ENCODE data around the gene ZNF555. TPM values are rescaled to one million over a fixed set of nuclear protein-coding genes. Genes with fewer than 3 reads are reported as not detected.
A peak's percentile ranks its signal among the peaks of the same experiment; 100 is the strongest.

Gene ZNF555
- total and polyA plus RNA-seq, 2 of the 13 experiments (the other 11 are each of a cell fraction or from before 2014, with no cell fraction given) = 5.0 to 8.0 TPM

GRCh38 chr19:2811221-2811722 is 30.0 kb upstream of the ZNF555 start (continued):
- 0 out of 2 replicates have a peak, but pooled peaks have one; percentile 53 for TF ChIP-seq BCL3 (CRISPR knock-in tag; IDR thresholded peaks at IDR 0.05)
- no peak for TF ChIP-seq KLF6 (CRISPR knock-in tag; IDR thresholded peaks at IDR 0.05)
- no peak for TF ChIP-seq MYPOP (CRISPR knock-in tag; IDR thresholded peaks at IDR 0.05)
- TF ChIP-seq, protein P1, sequence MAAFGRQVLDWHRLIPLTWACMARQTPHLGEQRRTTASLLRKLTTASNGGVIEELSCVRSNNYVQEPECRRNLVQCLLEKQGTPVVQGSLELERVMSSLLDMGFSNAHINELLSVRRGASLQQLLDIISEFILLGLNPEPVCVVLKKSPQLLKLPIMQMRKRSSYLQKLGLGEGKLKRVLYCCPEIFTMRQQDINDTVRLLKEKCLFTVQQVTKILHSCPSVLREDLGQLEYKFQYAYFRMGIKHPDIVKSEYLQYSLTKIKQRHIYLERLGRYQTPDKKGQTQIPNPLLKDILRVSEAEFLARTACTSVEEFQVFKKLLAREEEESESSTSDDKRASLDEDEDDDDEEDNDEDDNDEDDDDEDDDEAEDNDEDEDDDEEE (CRISPR knock-in tag; IDR thresholded peaks at IDR 0.05) = peak; percentile 76; the same call in 1 of the 2 replicates
- peak; percentile 85 for TF ChIP-seq SAP130 (CRISPR knock-in tag; IDR thresholded peaks at IDR 0.05; ENCODE audit: low read depth)
- TF ChIP-seq POLR2G (IDR thresholded peaks at IDR 0.05; ENCODE audit: low read depth, low read length) = peak; percentile 44; the same call in 1 of the 2 replicates
- no peak for TF ChIP-seq ZNF18 (CRISPR knock-in tag; IDR thresholded peaks at IDR 0.05; ENCODE audit: insufficient replicate concordance)
- TF ChIP-seq, protein P2, sequence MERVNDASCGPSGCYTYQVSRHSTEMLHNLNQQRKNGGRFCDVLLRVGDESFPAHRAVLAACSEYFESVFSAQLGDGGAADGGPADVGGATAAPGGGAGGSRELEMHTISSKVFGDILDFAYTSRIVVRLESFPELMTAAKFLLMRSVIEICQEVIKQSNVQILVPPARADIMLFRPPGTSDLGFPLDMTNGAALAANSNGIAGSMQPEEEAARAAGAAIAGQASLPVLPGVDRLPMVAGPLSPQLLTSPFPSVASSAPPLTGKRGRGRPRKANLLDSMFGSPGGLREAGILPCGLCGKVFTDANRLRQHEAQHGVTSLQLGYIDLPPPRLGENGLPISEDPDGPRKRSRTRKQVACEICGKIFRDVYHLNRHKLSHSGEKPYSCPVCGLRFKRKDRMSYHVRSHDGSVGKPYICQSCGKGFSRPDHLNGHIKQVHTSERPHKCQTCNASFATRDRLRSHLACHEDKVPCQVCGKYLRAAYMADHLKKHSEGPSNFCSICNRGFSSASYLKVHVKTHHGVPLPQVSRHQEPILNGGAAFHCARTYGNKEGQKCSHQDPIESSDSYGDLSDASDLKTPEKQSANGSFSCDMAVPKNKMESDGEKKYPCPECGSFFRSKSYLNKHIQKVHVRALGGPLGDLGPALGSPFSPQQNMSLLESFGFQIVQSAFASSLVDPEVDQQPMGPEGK (CRISPR knock-in tag; IDR thresholded peaks at IDR 0.05) = peak; percentile 27; the same call in 1 of the 2 replicates
- TF ChIP-seq ZNF350 (CRISPR knock-in tag; IDR thresholded peaks at IDR 0.05; ENCODE audit: borderline replicate concordance, low read depth) = peak; percentile 50; the same call in 1 of the 2 replicates
- TF ChIP-seq MEF2D (CRISPR knock-in tag; IDR thresholded peaks at IDR 0.05) = no peak
- no peak for TF ChIP-seq ZNF282 (IDR thresholded peaks at IDR 0.05; ENCODE audit: partially characterized antibody)
- TF ChIP-seq ZNF274 (CRISPR knock-in tag; IDR thresholded peaks at IDR 0.05) = no peak
- TF ChIP-seq NR3C1 (CRISPR knock-in tag; IDR thresholded peaks at IDR 0.05) = no peak
- TF ChIP-seq FOXK1 (CRISPR knock-in tag; IDR thresholded peaks at IDR 0.05; ENCODE audit: borderline replicate concordance, low read depth) = peak; percentile 69; the same call in 1 of the 2 replicates
- TF ChIP-seq TBX2 (CRISPR knock-in tag; IDR thresholded peaks at IDR 0.05; ENCODE audit: borderline replicate concordance) = peak; percentile 39; the same call in 1 of the 2 replicates
- TF ChIP-seq ZNF230 (CRISPR knock-in tag; IDR thresholded peaks at IDR 0.05) = peak; percentile 31; the same call in 1 of the 2 replicates
- peak; percentile 80; the same call in 1 of the 2 replicates for TF ChIP-seq HES4 (CRISPR knock-in tag; IDR thresholded peaks at IDR 0.05; ENCODE audit: borderline replicate concordance)
- peak; percentile 53; the same call in 1 of the 2 replicates for TF ChIP-seq RARA (CRISPR knock-in tag; IDR thresholded peaks at IDR 0.05)
- no peak for TF ChIP-seq FLYWCH1 (CRISPR knock-in tag; IDR thresholded peaks at IDR 0.05)
- no peak for TF ChIP-seq U2AF2 (IDR thresholded peaks at IDR 0.05; ENCODE audit: low read depth, low read length)
- TF ChIP-seq GABPA (IDR thresholded peaks at IDR 0.05; ENCODE audit: low read depth, low read length) = no peak
- no peak for TF ChIP-seq GABPA (CRISPR knock-in tag; IDR thresholded peaks at IDR 0.05; ENCODE audit: low read depth)
- 0 out of 4 replicates have a peak, but pooled peaks of 1 of the 2 experiments have one; percentile 60 for TF ChIP-seq KLF16 (CRISPR knock-in tag; IDR thresholded peaks at IDR 0.05)
- TF ChIP-seq ZSCAN9 (CRISPR knock-in tag; IDR thresholded peaks at IDR 0.05; ENCODE audit: borderline replicate concordance) = no peak
- no peak for TF ChIP-seq HOXA5 (CRISPR knock-in tag; IDR thresholded peaks at IDR 0.05)
